SU-DHL-6 (cell line): ENCODE data around the gene MARCHF7.

Experiments
- H2AFZ ChIP-seq: fragments of 200-600 bp; sonication (generic); 2 replicates; pipeline ENCODE4 v1.6.1; 2014; ENCODE audit warnings: low read depth, mild to moderate bottlenecking, moderate library complexity, mixed read lengths, antibody characterized with exemption, low read length; ENCODE audit not compliant: severe bottlenecking
- H3F3A ChIP-seq: fragments of 200-600 bp; shearing (Covaris generic); 2 replicates; pipeline ENCODE4 v1.6.0; 2016; ENCODE audit warnings: antibody characterized with exemption, mild to moderate bottlenecking; ENCODE audit not compliant: insufficient read depth
- H3K27ac ChIP-seq: fragments of 200-600 bp; sonication (generic); 2 replicates; pipeline ENCODE4 v1.5.1; 2016; ENCODE audit warnings: low read depth, mild to moderate bottlenecking, low read length, moderate library complexity, mixed read lengths
- H3K27me3 ChIP-seq: fragments of 200-600 bp; sonication (generic), shearing (Covaris generic); 2 replicates; pipeline ENCODE4 v1.6.0; 2014; ENCODE audit warnings: mild to moderate bottlenecking, low read length
- H3K36me3 ChIP-seq: fragments of 200-600 bp; sonication (generic); 2 replicates; pipeline ENCODE4 v1.6.1; 2014; ENCODE audit warnings: mild to moderate bottlenecking, low read length, mixed read lengths
- H3K4me2 ChIP-seq: fragments of 300-600, 200-600 bp; shearing (Covaris generic), sonication (generic); 2 replicates; pipeline ENCODE4 v1.6.0; 2014; ENCODE audit warnings: low read length, low read depth, mild to moderate bottlenecking; ENCODE audit not compliant: poor library complexity, severe bottlenecking
- H3K4me3 ChIP-seq: fragments of 200-600 bp; sonication (generic); 2 replicates; pipeline ENCODE4 v1.5.1; 2014; ENCODE audit warnings: antibody characterized with exemption, low read length, mild to moderate bottlenecking, mixed read lengths; ENCODE audit not compliant: insufficient read depth, poor library complexity, severe bottlenecking
- H3K79me2 ChIP-seq: fragments of 200-600 bp; sonication (generic); 2 replicates; pipeline ENCODE4 v1.6.1; 2014; ENCODE audit warnings: mild to moderate bottlenecking, low read length, moderate library complexity; ENCODE audit not compliant: insufficient read depth
- H3K9ac ChIP-seq: fragments of 200-600 bp; sonication (generic); 2 replicates; pipeline ENCODE4 v1.7.0; 2014; ENCODE audit warnings: mild to moderate bottlenecking, low read length
- H3K9me2 ChIP-seq: fragments of 200-600 bp; sonication (generic); replicated peaks from 2 replicates; pipeline ENCODE4 v1.6.1; 2014; ENCODE audit warnings: low read length; ENCODE audit not compliant: insufficient read depth
- H3K9me3 ChIP-seq: fragments of 200-600 bp; sonication (generic); 2 replicates; pipeline ENCODE4 v1.6.1; 2014; ENCODE audit warnings: low read length, mixed read lengths; ENCODE audit not compliant: insufficient read depth
- H4K20me1 ChIP-seq: fragments of 200-600 bp; sonication (generic); 2 replicates; pipeline ENCODE4 v1.6.1; 2014; ENCODE audit warnings: low read depth, mild to moderate bottlenecking, antibody characterized with exemption, low read length, moderate library complexity, mixed read lengths
- CTCF ChIP-seq: fragments of 200-600 bp; sonication (generic); IDR thresholded peaks from one replicate; pipeline ENCODE4 v1.5.1; 2017; ENCODE audit warnings: antibody characterized with exemption, mild to moderate bottlenecking, low read length, moderate library complexity; ENCODE audit not compliant: insufficient read depth, poor library complexity, severe bottlenecking
- EZH2phosphoT487 ChIP-seq: fragments of 200-600 bp; sonication (generic), shearing (Covaris generic); conservative IDR thresholded peaks from 2 replicates; pipeline ENCODE4 v1.6.1; 2018; ENCODE audit warnings: mild to moderate bottlenecking, antibody characterized with exemption, low read length, moderate library complexity, mixed read lengths

The MARCHF7 gene

GRCh38 chr2:159758239-159758638 lies 45.9 kb downstream of the MARCHF7 start:
- Histone ChIP-seq H3K36me3 (peaks cover 55% of the 10 kb centered on the region), H2AFZ (no peak overlapping the region), H3K27ac (no peak overlapping the region), H3K27me3 (no peaks in the 10 kb centered on the region), H3K9me2 (no peaks in the 10 kb centered on the region), H3F3A (peaks cover 18% of the 10 kb centered on the region; the same call in 1 of the 2 replicates), H3K4me2 (no peak overlapping the region), H3K9ac (no peak overlapping the region), H3K4me3 (no peak overlapping the region), H4K20me1 (peaks cover 29% of the 10 kb centered on the region; the same call in 1 of the 2 replicates), H3K79me2 (peaks cover 30% of the 10 kb centered on the region), H3K9me3 (no peaks in the 10 kb centered on the region)
- TF ChIP-seq CTCF, result no peak
- no peak for TF ChIP-seq EZH2phosphoT487

GRCh38 chr2:159758686-159759085 lies 46.4 kb downstream of the MARCHF7 start:
- H3F3A ChIP-seq, result peaks cover 18% of the 10 kb centered on the region; the same call in 1 of the 2 replicates
- no peak overlapping the region for H2AFZ ChIP-seq
- H3K4me2 ChIP-seq, result no peak overlapping the region
- no peaks in the 10 kb centered on the region for H3K27me3 ChIP-seq
- H4K20me1 ChIP-seq, result peaks cover 26% of the 10 kb centered on the region; the same call in 1 of the 2 replicates
- no peak overlapping the region for H3K4me3 ChIP-seq
- no peaks in the 10 kb centered on the region for H3K9me3 ChIP-seq
- H3K36me3 ChIP-seq, result peaks cover 59% of the 10 kb centered on the region
- TF ChIP-seq CTCF (no peak), EZH2phosphoT487 (no peak)
- H3K27ac ChIP-seq, result no peak overlapping the region
- H3K79me2 ChIP-seq, result peaks cover 27% of the 10 kb centered on the region
- no peaks in the 10 kb centered on the region for H3K9me2 ChIP-seq
- H3K9ac ChIP-seq, result no peak overlapping the region

- no peak overlapping the region for H2AFZ ChIP-seq
- TF ChIP-seq EZH2phosphoT487 (no peak), CTCF (no peak)
- H3K27ac ChIP-seq, result no peak overlapping the region
- no peaks in the 10 kb centered on the region for H3K27me3 ChIP-seq
- no peak overlapping the region for H3K9ac ChIP-seq
- H3K4me3 ChIP-seq, result no peak overlapping the region
- H3K36me3 ChIP-seq, result peaks cover 65% of the 10 kb centered on the region
- no peaks in the 10 kb centered on the region for H3K9me2 ChIP-seq
- H3K79me2 ChIP-seq, result peaks cover 18% of the 10 kb centered on the region
- peaks cover 21% of the 10 kb centered on the region; the same call in 1 of the 2 replicates for H4K20me1 ChIP-seq
- no peaks in the 10 kb centered on the region for H3K9me3 ChIP-seq
- peaks cover 18% of the 10 kb centered on the region; the same call in 1 of the 2 replicates for H3F3A ChIP-seq
- no peak overlapping the region for H3K4me2 ChIP-seq
Measured at GRCh38 chr2:159759577-159759976, 47.3 kb downstream of the MARCHF7 start.
